HG02981 (cell line): ENCODE measurements around the gene RTN4RL1.

Source experiments
- ATAC-seq: cut with Tn5 transposase; IDR thresholded peaks from one replicate; pipeline ENCODE4 v1.9.1; 2021; ENCODE audit warnings: mild to moderate bottlenecking, moderate library complexity; ENCODE audit not compliant: unreplicated experiment

Gene RTN4RL1

DNA sequence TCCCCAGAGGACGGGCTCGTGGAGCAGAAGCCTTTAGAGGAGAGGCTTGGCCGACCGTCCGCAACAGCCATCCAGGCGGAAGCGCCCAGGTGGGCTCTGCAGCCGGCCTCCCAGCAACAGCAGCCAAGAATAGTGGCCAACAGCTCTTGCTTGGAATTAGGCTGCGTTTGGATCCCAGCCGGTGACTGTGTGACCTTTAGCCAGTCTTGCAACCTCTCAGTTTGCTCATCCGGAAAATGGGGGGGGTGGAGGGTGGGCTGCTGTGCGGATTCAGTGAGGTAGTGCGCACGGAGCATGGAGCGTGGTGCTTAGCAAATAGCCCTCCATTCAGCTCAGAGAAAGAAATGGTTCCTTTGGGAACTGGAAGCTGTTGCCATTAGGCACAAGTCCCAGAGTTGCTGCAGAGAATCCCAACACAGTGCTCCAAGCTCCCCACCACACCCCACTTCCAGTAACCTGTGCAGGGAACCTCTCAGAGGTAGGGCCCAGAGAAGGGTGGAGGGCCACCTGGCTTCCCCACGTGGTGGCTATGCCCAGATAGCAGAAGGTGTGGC lies 46.7 kb downstream of the RTN4RL1 start:
- no peak for ATAC-seq

DNA sequence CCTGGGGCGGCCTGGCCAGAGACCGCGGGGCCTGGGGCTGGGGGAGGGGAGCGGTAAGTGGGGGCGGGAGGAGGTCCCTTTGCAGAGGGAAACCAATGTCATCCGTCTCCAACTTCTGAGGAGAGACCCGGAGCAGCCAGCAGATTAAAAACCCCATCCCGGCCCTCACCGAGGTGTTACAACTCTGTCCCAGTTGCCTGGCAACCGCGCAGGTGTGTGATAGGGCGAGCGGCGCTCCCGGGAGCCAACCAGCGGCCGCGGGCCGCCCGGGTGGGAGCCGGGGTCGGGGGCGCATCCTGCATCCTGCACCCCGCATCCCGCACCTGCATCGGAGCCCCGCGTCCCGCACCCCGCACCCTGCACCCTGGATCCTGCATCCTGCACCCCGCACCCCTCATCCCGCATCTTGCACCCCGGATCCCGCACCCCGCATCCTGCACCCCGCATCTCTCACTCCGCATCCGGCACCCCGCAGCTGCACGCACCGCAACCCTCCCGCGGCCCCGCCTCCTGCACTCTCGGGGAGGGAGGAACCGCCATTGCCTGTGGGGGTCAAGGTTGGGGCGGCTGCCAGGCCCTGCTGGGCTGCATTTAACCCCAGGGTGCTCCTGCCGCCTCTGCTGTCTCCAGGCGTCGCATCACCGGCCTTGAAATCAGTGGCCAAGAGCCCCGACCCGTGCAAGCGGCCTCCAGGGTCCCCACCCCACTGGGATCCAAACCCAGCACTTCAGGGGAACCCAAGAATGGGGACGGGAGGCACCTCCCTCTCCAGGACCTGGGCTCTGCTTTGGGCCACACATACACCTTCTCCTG lies 47.3 kb downstream of the RTN4RL1 start:
- no peak for ATAC-seq

DNA sequence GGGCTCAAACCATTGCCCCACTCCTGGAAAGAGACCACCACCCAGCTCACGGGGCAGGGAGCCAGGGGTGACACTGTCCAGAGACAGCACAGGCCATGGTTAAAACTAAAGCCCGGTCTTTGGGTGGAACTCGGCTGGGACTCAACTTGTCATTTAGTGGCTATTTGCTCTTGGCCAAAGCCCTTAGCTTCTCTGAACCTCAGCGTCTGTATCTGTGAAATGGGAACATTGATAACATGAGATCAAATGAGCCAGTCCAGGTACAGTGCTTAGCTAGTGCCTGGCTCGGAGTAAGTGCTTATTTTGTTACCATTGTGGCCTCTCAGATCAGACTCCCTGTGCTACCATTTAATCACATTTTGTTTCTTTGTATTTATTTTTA lies 48.5 kb downstream of the RTN4RL1 start:
- ATAC-seq: no peak

DNA sequence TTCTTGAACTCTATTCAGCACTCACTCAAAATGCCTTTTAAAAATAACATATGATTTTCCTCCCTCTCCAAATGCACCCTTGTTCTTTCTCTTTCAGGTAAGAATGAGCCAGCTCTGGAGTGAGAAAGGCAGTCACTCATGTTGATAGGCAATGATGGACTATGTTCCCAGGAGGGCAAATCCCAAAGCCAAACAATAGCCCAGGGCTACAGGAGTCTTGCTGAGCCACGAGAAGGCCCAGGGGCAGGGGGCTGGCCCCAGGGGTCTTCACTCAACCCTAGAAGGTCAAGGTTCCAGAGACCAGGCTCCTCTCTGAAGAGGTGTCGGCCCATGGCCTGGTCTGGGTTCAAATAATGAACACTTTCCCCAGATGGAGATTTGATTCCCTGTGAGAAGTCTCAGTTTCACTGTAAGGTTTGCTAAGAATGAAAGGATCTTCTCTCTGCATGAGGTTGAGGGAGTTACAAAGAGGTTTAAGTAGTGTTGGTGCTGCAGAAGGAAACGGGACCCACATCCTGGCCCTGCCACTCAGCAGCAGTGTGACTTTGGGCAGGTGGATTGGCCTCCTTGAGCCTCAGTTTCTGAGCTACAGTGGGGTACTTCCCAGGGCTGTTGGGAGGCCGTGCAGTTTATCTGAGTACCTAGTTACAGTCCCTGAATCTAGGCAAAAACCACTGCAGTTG lies 49.0 kb downstream of the RTN4RL1 start:
- no peak for ATAC-seq

DNA sequence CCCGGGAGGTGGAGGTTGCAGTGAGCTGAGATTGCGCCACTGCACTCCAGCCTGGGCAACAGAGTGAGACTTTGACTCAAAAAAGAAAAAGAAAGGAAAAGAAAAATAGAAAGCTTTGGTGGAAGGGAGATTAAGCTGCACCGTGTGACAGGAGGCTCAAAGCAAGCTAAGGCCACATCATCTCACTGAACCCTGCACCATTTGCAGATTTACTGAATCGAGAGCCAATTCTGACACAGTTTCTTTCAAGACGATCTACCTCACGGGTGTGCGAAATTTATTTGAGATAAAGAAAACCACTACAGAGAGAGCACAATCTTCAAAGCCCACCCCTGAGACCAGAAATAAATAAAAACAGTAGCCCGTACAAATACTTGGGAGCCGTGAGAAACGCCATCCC lies 49.6 kb downstream of the RTN4RL1 start:
- no peak for ATAC-seq

DNA sequence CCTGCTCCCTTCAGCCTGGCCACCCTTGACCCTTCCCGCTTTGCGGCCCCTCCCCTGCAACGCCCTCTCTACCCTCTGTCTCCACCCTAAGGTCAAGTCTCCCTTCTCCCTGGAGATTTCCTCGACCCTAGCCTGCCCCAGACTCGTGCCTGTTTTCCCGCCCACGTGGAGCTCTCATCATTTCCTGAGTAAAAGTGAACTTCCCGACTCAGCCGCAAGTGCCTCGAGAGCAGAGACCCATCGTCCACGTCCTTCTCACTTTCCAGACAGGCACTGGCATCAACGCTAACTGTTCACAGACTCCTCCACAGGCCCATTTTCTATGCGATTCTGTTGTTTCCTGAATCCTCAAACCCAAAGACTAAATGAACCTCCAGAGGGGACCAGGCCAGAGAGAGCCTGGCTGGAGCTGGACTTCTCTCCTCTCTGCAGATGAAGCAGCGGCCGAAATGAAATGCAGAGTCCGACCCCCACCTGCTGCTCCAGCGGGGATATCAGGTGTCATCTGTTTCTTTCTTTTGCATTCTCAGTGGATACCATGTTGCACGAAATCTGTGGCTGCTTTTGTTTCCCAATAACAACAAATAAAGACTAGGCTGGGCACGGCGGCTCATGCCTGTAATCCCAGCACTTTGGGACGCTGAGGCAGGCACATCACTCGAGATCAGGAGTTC lies 52.5 kb downstream of the RTN4RL1 start:
- ATAC-seq: no peak

DNA sequence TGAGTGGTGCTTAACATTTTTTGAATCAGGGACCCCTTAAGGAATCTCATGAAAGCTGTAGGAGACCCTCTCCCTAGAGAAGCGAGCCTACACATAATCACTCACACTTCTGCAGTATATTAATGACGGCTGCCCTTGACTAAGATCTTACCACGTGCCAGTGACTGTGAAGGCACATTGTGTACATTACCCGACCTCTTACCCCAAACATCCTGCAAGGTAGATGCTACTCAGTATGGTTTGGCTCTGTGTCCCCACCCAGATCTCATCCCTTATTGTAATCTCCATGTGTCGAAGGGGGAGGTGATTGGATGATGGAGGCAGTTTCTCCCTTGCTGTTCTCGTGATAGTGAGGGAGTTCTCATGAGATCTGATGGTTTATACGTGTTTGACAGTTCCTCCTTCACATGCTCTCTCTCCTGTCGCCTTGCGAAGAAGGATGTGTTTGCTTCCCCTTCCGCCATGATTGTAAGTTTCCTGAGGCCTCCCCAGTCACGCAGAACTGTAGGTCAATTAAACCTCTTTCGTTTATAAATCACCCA lies 54.2 kb downstream of the RTN4RL1 start:
- no peak for ATAC-seq

DNA sequence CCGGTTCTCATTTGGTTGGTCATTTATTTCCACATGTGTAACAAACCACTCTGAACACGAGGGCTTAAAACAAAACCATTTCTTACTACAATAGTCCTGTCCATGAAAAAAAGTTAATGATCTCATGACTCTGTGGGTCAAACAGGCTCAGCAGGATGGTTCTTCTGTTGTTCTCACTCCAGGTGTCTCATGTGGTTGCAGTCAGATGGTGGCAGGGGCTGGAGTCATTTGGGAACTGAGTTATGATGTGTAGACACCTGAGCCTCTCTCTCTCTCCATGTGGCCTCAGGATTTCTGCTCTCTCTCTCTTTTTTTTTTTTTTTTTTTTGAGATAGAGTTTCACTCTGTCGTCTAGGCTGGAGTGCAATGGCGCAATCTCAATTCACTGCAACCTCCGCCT lies 55.4 kb downstream of the RTN4RL1 start:
- no peak for ATAC-seq

DNA sequence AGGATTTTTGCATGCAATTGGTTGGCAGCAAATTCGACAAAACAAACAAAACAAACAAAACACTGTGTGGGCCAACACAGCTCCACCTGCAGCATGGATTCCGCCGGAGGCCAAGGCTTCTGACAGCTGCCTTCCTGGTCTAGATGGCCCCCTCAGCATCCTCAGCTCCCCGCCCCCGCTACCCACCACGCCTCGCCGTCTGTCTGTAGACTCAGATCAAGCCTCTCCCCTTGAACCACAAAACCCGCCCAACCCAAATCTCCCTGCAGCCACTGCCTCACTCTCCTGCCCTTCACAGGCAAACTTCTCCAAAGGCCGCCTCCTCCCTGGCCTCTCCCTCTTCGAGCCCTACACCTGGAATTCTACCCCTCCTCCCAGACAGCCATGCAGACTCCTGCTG lies 57.9 kb downstream of the RTN4RL1 start:
- ATAC-seq: no peak

DNA sequence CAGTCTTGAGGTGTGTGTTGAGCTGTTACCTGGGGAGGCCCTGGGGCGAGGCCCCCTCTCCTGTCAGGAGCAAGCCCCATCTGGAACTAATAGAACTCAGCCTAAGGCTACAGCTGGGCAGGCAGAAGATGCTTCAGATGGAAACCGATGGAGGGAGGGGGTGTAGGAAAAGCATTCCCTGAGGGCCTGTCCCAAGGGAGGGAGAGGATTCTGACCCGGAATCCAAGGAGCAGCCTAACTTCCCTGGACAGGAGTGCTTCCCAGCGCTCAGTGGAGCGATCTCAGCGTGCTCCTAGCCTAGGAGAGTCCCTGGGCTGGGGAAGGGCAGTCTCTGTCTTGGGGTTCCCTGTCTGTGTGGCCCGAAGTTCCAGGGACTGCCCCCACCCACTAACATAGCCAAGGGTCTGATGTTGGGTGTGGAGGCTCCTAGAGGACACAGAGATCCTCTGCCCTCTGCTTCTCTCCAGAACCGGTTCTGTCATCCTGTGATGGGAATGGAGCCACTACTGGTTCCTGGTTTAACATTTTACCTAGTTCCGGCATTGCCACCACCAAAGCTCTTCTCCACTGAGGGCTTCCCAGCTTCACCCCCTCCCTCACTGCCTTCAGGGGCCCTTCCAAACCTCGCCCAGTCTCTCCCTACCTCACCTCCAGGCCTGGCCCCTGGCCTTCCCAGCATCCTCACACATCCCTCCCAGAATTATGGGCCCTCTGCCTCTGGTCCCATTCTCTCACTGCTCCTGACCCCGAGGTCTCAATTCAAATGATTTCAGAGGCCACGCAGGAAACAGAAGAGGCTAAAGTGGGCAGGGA lies 58.7 kb downstream of the RTN4RL1 start:
- ATAC-seq: no peak

DNA sequence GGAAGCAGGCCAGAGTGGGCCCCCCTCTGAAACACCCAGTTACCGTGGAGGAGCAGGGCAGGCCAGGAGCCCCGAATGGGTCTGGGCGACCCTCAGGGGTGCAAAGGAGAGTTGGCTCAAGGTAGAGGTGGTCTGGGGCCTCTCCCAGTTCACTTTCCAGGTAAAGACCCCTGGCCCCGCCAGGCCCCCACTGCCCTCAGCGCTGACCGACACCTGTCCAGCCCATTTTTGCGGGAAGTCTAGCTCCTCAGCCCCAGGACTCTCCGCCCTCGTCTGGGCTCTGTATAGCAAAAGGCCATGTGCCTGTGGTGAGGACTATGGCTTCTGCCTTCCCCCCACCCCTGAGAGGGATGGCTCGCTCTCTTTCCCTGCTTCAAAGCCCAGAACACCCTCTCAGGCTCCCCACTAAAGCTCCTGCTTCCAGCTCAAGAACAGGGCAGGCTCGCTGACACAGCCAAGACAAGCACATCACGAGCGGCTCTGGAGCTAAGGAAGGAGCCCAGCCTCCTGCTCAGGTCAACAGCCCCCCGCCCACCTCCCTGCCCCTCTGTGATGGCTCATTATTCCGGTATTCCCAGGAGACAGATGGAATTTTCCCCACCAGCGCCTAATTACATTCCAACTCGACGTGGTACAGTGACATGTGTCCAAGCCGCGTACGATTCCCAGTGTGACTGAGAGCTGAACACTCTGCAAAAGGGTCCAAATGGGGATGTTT lies 59.4 kb downstream of the RTN4RL1 start:
- ATAC-seq: no peak

DNA sequence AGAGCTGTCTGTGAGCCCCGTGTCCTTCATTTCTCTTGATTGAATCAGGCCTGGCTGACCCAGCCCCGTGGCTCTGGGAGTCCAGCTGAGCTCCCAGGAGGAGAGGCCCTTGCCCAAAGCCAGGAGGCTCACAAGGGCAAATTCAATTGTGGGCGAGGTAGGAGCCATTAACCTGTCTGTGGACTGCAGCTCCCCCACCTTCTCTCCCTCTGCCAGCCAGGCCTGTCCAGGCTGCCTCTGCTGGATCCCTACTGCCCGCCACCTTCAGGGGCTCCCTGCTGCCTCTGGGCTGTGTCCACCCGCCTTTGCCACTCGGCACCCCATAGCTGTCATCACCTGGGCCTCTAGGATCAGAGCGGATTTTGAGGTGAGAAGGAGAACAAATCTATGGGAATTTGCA lies 61.9 kb downstream of the RTN4RL1 start:
- no peak for ATAC-seq

DNA sequence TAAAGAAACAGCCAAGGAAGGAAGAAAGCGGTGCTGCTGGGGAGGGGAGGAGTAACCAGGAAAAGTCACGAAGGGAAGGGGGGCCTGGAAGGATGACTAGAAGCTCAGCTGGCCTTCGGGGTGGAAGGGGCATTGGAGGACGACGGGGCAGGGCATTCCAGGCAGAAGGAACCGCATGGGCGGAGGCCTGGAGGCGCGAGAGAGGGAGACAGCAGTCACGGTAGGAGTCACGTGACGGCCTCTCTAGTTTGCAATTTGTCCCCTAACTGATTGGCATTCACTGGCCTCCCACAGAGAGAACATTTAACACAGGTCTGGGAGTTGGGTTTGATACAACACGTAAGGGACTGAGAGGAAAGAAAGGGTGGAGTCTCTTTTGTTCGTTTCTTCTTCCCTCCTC lies 63.9 kb downstream of the RTN4RL1 start:
- ATAC-seq: no peak

DNA sequence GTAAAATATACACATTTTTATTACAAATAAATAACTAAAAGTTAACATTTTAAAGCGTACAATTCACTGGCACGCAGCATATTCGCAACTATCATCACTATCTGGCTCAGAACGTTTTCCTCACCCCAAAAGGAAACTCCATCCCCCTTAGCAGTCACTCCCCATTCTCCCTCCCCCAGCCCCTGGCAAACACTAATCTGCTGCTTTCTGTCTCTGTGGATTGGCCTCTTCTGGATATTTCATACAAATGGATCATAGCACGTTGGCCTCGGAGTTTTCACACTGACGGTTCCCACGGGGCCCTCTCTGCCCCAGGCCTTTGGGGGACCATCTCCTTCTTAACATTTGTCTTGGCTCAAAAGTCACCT lies 64.6 kb downstream of the RTN4RL1 start:
- no peak for ATAC-seq

DNA sequence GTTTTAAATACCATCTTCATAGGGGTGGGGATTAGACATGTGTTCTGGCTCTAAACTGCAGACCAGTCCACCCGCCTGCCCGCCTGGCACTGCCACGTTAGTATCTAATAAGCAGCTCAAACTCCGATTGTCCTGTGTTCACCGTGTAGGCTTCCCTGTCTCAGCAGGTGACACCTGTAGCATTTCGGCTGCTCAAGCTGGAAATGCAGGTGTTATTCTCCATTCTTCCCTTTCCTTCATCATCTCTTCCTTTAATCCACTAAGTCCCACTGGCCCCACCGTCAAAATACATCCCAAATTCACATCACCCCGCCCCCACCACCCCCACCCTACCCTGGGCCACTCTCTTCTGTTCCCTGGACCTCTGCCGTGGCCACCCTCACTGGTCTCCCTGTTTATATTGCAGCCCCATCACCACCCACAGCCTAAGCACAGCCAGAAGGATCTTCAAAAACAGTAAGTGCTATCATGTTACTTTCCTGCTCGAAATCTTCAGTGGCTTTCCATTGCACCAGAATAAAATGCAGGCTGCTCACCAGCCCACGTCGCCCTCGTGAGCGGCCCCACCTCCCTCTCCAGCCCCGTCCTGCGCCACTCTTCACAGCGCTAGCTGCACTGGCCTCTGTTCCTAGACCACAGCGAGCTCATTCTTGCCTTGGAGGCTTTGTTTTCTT lies 65.1 kb downstream of the RTN4RL1 start:
- ATAC-seq: no peak

DNA sequence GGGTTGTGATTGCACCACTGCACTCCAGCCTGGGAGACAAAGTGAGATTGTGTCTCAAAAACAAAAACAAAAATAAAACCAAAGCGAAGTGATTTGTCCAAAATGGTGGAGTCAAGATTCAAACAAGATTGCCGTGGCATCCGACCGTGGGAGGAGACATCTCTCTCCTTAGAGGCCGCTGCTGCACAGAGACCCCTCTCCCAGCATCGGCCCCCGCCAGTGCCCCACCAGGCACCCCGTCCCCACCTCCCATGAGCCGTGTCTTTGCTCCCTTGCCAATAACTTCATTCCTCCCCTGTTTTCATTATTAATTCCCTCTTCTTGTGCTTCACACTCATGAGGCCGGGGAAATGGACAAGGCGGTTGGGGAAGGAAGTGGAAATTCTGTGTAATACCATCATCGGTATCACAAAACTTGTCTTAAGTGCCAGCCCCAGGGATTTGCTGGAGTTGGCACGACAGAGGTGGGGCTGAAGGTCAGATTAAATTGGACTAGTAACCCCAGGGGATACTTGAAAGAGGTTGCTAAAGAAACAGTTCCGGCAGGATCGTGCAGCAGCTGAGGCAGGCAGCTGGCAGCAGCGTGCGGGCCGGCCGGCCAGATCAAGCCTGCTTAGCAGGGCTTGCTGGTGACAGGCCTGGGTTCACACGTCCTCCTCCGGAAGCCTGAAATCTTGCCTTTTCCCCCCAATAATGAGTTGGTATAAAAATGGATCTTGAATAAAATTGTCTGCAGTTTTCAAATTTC lies 66.8 kb downstream of the RTN4RL1 start:
- no peak for ATAC-seq

DNA sequence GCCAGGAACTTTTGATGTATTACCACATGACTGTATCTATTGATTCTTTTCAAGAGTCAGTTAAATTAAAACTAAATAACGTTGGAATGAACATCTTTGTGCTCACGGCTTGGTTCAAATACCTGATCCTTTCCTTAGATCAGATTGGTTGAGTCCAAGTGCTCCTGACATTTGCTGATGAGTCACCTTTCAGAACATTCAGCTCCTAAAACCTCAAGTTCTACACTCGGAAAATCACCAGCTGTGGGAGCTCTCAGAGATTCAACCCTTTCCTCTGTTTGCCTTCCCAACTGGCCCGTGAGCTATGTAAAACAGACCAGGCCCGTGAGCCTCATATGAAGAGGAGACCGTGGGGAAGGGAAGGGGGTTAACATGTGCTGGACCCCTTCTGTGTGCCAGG lies 68.1 kb downstream of the RTN4RL1 start:
- no peak for ATAC-seq

DNA sequence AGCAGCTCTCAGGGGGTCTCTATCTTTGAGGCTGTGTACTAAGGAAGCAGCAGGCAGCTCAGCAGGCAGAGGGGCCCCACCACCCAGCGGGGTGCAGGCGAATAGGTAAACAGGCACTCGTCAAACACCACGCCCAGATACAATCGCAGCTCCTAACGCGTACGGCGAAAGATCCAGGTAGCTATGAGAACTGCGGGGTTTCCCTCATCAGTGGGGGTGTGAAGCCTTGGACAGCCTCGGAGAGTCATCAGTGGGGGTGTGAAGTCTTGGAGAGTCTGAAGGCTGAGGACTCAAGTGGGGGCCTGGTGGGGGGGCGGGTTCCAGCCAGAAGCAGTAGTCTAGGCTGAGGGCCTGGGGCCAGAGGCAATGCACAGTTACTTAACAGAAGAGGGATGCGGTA lies 69.0 kb downstream of the RTN4RL1 start:
- no peak for ATAC-seq

DNA sequence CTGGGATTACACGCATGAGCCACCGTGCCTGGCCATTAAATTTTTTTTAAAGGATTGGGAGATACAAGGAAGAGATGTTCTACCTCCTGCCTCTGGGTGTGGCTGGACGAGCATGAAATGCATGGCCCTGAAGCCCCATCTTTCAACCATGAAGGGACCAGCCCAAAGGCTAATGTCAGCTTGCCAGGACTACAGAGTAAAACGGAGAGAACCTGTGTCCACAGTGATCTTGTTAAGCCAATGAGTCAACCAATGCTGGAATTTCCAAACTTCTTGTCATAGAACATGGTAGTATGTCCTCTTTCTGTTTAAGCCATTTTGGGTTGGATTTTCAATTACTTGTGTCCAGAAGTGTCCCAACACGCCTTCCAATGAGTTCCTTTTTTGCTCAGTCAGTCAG lies 71.3 kb downstream of the RTN4RL1 start:
- ATAC-seq: no peak
